ENCODE data around the gene CGB7.
"Not testable (repeated sequence)": the region's sequence is repeated elsewhere in the genome, so short reads cannot be mapped to it uniquely, and the experiment has no call there.

CGB7 gene

GRCh38 chr19:49073514-49074378, 16.2 kb upstream of the CGB7 start:
- peak; percentile 18 for DNase-seq

- peak; percentile 12 for DNase-seq
Measured at GRCh38 chr19:49071860-49072547, 14.5 kb upstream of the CGB7 start.

- no peak for DNase-seq
Measured at GRCh38 chr19:49070416-49070815, 12.9 kb upstream of the CGB7 start.

- DNase-seq = no peak
Measured at GRCh38 chr19:49069026-49069425, 11.5 kb upstream of the CGB7 start.

GRCh38 chr19:49067554-49067953, 10.0 kb upstream of the CGB7 start:
- DNase-seq = no peak

GRCh38 chr19:49065905-49066512, 8.5 kb upstream of the CGB7 start:
- DNase-seq = no peak

GRCh38 chr19:49064768-49065611, 7.4 kb upstream of the CGB7 start, which contains the start of gene NTF4:
TSS of gene NTF4 (minus strand) at chr19:49064818. CDS start at chr19:49061997, 2,821 bp downstream.
- DNase-seq = peak; percentile 9

- DNase-seq = no peak
Measured at GRCh38 chr19:49064029-49064629, 6.6 kb upstream of the CGB7 start.

GRCh38 chr19:49061445-49061844, 3.9 kb upstream of the CGB7 start:
- no peak for DNase-seq

- no peak for DNase-seq
Measured at GRCh38 chr19:49061000-49061399, 3.5 kb upstream of the CGB7 start.

- no peak for DNase-seq
Measured at GRCh38 chr19:49059053-49059452, 1.5 kb upstream of the CGB7 start.

GRCh38 chr19:49058562-49058961, 1.0 kb upstream of the CGB7 start:
- no peak for DNase-seq

GRCh38 chr19:49056902-49057596, 500 bp downstream of the CGB7 start:
- DNase-seq = peak; percentile 7

GRCh38 chr19:49056101-49056901, 1.2 kb downstream of the CGB7 start:
- DNase-seq = peak; percentile 64

GRCh38 chr19:49050376-49051033, 7.0 kb downstream of the CGB7 start:
- DNase-seq = not testable (repeated sequence)

GRCh38 chr19:49049834-49050233, 7.7 kb downstream of the CGB7 start:
- DNase-seq = not testable (repeated sequence)

GRCh38 chr19:49049011-49049410, 8.5 kb downstream of the CGB7 start, which contains the start of gene CGB8:
TSS of gene CGB8 (minus strand) at chr19:49049111. CDS start at chr19:49048739, 372 bp downstream.
- DNase-seq = not testable (repeated sequence)

GRCh38 chr19:49043548-49043947, 14.0 kb downstream of the CGB7 start, which contains the start of gene CGB5:
TSS of gene CGB5 (plus strand) at chr19:49043848. CDS start at chr19:49044210, 362 bp downstream.
- not testable (repeated sequence) for DNase-seq

- not testable (repeated sequence) for DNase-seq
Measured at GRCh38 chr19:49042666-49043065, 14.9 kb downstream of the CGB7 start.

- DNase-seq = no peak
Measured at GRCh38 chr19:49042177-49042576, 15.4 kb downstream of the CGB7 start.
